ENCODE results near the gene PPP2R5C. TPM values are rescaled to one million over a fixed set of nuclear protein-coding genes. Genes with fewer than 3 reads are reported as not detected.
A peak's percentile ranks its signal among the peaks of the same experiment; 100 is the strongest.

Gene PPP2R5C
- total RNA-seq, 1 donor from 2014 or later, result 134 TPM

DNA sequence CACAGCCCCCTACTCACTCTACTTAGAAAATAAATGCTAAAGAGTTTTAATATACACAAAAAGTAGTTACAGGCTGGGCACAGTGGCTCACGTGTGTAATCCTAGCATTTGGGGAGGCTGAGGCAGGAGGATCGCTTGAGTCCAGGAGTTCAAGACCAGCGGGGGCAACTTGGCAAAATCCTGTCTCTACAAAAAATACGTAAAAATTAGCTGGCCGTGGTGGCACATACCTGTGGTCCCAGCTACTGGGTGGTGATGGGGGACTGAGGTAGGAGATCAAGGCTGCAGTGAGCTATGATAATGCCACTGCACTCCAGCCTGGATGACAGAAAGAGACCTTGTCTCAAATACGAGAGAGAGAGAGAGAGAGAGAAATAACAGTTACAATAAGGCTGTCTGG, 193.0 kb downstream of the PPP2R5C start:
- TF ChIP-seq CTCF (conservative IDR thresholded peaks at IDR 0.05), result no peak
- Mint-ChIP-seq H3K36me3 (ENCODE audit: low read depth) (no peaks in the 10 kb centered on the region), H3K27ac (ENCODE audit: unreplicated experiment) (no peak overlapping the region), H3K4me1 (no peaks in the 10 kb centered on the region), H3K4me3 (no peak overlapping the region), H3K9me3 (no peaks in the 10 kb centered on the region), H3K27me3 (ENCODE audit: low read depth) (no peaks in the 10 kb centered on the region)
- DNase-seq (ENCODE audit: low read depth, low spot score), result no peak

DNA sequence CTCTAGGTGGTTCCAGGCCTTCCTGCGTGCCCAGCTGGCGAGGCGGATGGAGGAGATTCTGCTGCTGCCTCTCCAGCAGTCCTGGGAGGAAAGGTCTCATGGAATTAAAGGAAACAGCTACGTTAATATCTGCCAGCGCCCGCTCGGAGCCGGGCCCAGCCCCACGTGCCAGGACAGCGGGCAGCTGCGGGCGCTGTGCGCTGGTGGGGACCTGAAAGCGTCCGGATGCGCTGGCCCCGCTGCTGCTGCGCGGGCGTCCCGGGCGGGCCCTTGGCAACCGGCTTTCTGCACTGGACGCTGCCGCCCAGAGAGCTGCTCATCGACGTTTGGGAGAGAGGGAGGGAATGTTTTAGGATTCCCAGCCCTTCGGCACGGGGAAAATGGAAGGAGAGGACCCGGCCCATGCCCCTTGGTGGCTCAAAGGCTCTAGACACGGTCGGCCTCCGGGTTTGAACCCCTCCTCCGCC, 194.2 kb downstream of the PPP2R5C start:
- Mint-ChIP-seq H3K27ac (ENCODE audit: unreplicated experiment) (no peak overlapping the region), H3K27me3 (ENCODE audit: low read depth) (peaks cover 2% of the 10 kb centered on the region), H3K36me3 (ENCODE audit: low read depth) (no peaks in the 10 kb centered on the region), H3K4me1 (peaks cover 7% of the 10 kb centered on the region), H3K4me3 (no peak overlapping the region), H3K9me3 (no peaks in the 10 kb centered on the region)
- no peak for DNase-seq (ENCODE audit: low read depth, low spot score)
- TF ChIP-seq CTCF (conservative IDR thresholded peaks at IDR 0.05), result no peak

DNA sequence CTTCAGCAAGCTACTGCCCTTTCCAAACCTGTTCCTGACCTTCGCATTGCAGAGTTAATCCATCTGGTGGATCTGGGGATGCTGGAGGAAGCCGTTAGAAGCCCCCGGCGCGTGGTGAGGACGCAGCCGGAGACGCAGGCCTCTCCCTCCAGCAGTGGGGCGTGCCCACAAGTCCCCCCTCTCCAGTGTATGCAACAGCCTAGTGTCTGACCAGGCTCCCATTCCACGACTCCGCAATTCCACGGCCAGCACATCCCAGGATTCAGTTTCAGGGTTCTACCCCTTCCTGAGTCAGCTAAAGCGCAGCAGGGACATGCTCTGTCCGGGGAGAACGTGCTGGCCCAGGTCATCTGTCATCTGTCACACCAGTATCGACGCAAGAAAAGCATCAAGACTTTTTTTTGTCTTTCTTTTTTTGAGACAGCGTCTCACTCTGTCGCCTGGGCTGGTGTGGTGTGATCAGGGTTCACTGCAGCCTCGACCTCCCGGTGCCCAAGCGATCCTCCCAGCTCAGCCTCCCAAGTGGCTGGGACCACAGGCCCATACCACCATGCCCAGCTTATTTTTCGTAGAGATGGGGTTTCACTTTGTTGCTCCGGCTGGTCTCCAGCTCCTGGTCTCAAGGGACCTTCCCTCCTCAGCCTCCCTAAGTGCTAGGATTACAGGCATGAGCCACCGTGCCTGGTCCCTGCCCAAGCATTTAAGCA, 194.8 kb downstream of the PPP2R5C start:
- no peak for DNase-seq (ENCODE audit: low read depth, low spot score)
- no peaks in the 10 kb centered on the region for H3K9me3 Mint-ChIP-seq
- H3K27me3 Mint-ChIP-seq (ENCODE audit: low read depth), result peaks cover 2% of the 10 kb centered on the region
- no peak overlapping the region for H3K27ac Mint-ChIP-seq (ENCODE audit: unreplicated experiment)
- TF ChIP-seq CTCF (conservative IDR thresholded peaks at IDR 0.05), result no peak
- H3K36me3 Mint-ChIP-seq (ENCODE audit: low read depth), result no peaks in the 10 kb centered on the region
- peaks cover 12% of the 10 kb centered on the region for H3K4me1 Mint-ChIP-seq
- peak overlapping the region; percentile 15 for H3K4me3 Mint-ChIP-seq

- Mint-ChIP-seq H3K27ac (ENCODE audit: unreplicated experiment) (no peak overlapping the region), H3K27me3 (ENCODE audit: low read depth) (peaks cover 2% of the 10 kb centered on the region), H3K4me3 (no peak overlapping the region), H3K9me3 (no peaks in the 10 kb centered on the region), H3K36me3 (ENCODE audit: low read depth) (no peaks in the 10 kb centered on the region), H3K4me1 (peaks cover 14% of the 10 kb centered on the region)
- no peak for DNase-seq (ENCODE audit: low read depth, low spot score)
- no peak for TF ChIP-seq CTCF (conservative IDR thresholded peaks at IDR 0.05)
Measured at GRCh38 chr14:101957406-101958234, 196.1 kb downstream of the PPP2R5C start.

- H3K4me1 Mint-ChIP-seq, result peaks cover 14% of the 10 kb centered on the region
- no peak overlapping the region for H3K4me3 Mint-ChIP-seq
- no peak for DNase-seq (ENCODE audit: low read depth, low spot score)
- no peak overlapping the region for H3K27ac Mint-ChIP-seq (ENCODE audit: unreplicated experiment)
- peaks cover 2% of the 10 kb centered on the region for H3K27me3 Mint-ChIP-seq (ENCODE audit: low read depth)
- H3K9me3 Mint-ChIP-seq, result no peaks in the 10 kb centered on the region
- H3K36me3 Mint-ChIP-seq (ENCODE audit: low read depth), result no peaks in the 10 kb centered on the region
- no peak for TF ChIP-seq CTCF (conservative IDR thresholded peaks at IDR 0.05)
Measured at GRCh38 chr14:101958418-101959180, 197.1 kb downstream of the PPP2R5C start.

Measured in neural crest cell (in vitro differentiated cells).